ENCODE data around the gene MEI1. TPM values are rescaled to one million over a fixed set of nuclear protein-coding genes. Genes with fewer than 3 reads are reported as not detected.

Gene MEI1
- total RNA-seq, 2 donors from 2014 or later: not detected

DNA sequence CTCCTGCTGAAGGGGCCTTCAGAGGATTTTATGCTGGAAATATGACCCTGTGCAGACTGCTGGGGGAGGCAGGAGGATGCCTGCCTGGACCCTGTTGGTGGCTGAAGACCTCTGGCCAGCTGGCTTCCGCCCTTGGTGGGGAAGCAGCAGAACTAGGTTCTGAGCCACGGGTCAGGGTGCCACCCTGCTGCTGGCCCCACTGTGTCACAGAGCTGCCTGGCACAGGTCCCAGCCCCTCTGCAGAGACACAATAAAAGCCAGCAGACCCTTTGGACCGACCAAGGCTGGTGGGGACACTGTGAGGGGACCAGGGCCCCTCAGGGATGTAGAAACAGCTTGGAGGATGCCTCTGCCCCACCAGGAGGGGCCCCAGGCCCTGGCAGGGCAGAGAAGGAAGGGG, 126.7 kb downstream of the MEI1 start:
- ATAC-seq (no peak), DNase-seq (no peak)
- Histone ChIP-seq H3K4me1 (peaks cover 27% of the 10 kb centered on the region), H3K9me3 (no peaks in the 10 kb centered on the region), H3K27ac (peak overlapping the region; percentile 41 to 60 (median 52)), H3K4me3 (no peak overlapping the region), H3K27me3 (no peaks in the 10 kb centered on the region), H3K36me3 (replicated peaks in 1 of 2; ENCODE audit: insufficient read depth in 1 of 2, low read depth in 2 of 2) (no peaks in the 10 kb centered on the region)
- 60% methylated on average over 3 of the region's 3 CpGs; no CpG with 5 or more reads in 1 of the 2 donors for WGBS, 2 donors
- intact Hi-C loops (cut with DNase I): no loop called here
- TF ChIP-seq, protein P1, sequence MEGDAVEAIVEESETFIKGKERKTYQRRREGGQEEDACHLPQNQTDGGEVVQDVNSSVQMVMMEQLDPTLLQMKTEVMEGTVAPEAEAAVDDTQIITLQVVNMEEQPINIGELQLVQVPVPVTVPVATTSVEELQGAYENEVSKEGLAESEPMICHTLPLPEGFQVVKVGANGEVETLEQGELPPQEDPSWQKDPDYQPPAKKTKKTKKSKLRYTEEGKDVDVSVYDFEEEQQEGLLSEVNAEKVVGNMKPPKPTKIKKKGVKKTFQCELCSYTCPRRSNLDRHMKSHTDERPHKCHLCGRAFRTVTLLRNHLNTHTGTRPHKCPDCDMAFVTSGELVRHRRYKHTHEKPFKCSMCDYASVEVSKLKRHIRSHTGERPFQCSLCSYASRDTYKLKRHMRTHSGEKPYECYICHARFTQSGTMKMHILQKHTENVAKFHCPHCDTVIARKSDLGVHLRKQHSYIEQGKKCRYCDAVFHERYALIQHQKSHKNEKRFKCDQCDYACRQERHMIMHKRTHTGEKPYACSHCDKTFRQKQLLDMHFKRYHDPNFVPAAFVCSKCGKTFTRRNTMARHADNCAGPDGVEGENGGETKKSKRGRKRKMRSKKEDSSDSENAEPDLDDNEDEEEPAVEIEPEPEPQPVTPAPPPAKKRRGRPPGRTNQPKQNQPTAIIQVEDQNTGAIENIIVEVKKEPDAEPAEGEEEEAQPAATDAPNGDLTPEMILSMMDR (IDR thresholded peaks at IDR 0.05): no peak
- TF ChIP-seq POLR2A (IDR thresholded peaks at IDR 0.05): no peak

DNA sequence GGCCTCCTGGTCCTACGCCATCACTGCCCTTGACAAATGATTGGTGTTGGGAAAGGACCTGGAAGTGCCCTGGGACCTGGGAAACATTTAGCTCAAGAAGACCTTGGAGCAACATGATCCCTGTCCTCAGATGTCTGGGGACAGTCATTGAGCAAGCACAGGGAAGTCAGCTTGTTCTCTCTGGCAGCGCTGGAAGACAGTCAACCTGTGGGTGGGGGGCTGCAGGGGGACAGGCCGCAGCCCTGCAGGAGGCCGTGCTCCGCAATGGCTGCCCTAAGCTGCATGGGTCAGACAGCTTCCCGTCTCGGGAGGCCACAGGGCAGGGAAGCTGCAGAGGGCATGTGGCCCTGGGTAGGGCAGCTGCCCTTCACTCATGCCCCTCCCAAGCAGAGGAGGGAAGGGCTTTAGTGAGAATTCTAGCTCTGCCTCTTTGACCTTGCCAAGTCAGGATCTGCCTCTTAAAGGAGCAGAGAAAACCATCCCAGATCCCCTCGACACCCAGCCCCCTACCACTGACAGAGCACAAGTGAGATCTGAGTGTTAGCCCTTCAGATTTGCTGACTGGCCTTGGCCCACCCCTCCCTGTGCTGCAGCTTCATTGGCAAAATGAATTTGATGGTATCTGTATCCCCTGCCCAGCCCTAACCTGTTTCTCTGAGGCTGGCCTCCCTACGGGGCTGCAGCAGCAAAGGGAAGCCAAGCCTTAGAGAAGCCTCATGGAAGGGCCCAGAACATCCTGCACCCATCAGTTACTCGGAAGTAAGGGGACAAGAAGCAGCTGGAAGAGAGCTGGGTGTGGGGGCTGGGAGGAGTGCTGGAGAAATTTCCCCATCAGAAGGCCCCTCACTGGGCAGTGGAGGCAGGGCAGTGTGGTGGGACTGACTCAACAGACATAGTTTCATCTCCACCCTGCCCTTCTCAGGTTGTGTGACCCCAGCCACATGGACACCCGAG, 127.4 kb downstream of the MEI1 start:
- 48 to 64% methylated on average over 4 to 11 of the region's 11 CpGs for WGBS, 2 donors
- intact Hi-C loops (cut with DNase I): no loop called here
- H3K4me3 ChIP-seq: no peak overlapping the region
- ATAC-seq (peak; percentile 51), DNase-seq (peak; percentile 27 to 53 (median 44))
- peak overlapping the region; percentile 41 to 60 (median 52) for H3K27ac ChIP-seq
- H3K9me3 ChIP-seq: no peaks in the 10 kb centered on the region
- TF ChIP-seq, protein P1 (IDR thresholded peaks at IDR 0.05): no peak
- TF ChIP-seq POLR2A (IDR thresholded peaks at IDR 0.05): no peak
- no peaks in the 10 kb centered on the region for H3K27me3 ChIP-seq
- no peaks in the 10 kb centered on the region for H3K36me3 ChIP-seq (replicated peaks in 1 of 2; ENCODE audit: insufficient read depth in 1 of 2, low read depth in 2 of 2)
- H3K4me1 ChIP-seq: peaks cover 33% of the 10 kb centered on the region

DNA sequence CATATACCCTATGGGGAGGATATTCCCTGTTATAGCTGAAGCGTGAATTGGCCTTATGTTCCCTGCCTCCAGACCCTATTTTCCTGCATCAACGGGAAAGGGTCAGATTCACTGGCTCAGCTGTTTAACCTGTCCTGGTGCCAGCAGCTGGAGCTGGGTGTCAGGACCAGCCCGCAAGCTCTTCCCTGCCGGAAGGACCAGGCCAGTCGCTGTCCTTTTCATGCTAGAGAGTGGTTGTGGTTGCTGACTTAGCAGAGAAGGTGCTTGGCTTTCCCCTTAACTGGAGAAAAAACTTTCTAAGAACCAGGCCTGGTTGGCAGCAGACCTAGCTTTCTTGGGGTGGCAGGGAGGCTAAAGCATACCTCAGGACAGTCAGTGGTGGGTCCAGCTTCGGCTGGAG, 128.4 kb downstream of the MEI1 start:
- 83 to 93% methylated on average over 5 to 6 of the region's 6 CpGs for WGBS, 2 donors
- intact Hi-C loops (cut with DNase I): no loop called here

DNA sequence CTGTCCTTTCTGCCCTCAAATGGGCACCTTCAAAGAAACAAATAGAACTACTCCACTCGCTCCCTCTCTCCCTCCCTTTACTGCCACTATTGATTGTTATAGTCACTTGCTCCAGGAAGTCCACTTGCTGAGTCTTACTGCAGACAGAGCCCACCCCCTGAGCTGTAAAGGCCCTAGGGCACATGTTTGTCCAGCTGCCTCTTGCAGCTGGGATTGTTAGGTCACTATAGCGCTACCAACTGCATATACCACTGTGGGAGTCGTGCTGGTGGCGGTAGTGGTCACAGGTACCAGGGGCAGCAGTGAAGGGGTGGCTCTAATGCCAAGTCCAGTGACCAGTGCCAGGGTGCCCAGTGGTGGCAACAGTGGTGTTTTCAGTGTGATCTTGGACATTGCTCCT, 129.2 kb downstream of the MEI1 start:
- peak overlapping the region; percentile 32 to 59 (median 54) for H3K27ac ChIP-seq
- WGBS, 2 donors: 68 to 69% methylated on average over 1 to 4 of the region's 4 CpGs

More for the DNA sequence above, 128.4 kb downstream of the MEI1 start:
- Histone ChIP-seq H3K4me3 (no peak overlapping the region), H3K36me3 (replicated peaks in 1 of 2; ENCODE audit: insufficient read depth in 1 of 2, low read depth in 2 of 2) (no peaks in the 10 kb centered on the region), H3K27me3 (no peaks in the 10 kb centered on the region), H3K4me1 (peaks cover 31% of the 10 kb centered on the region), H3K27ac (peak overlapping the region in 3 of 4 donors; percentile 52 to 59 (median 55)), H3K9me3 (no peaks in the 10 kb centered on the region)
- TF ChIP-seq POLR2A (IDR thresholded peaks at IDR 0.05): no peak
- TF ChIP-seq, protein P1 (IDR thresholded peaks at IDR 0.05): no peak
- no peak for ATAC-seq
- DNase-seq: no peak

More for the DNA sequence above, 129.2 kb downstream of the MEI1 start:
- intact Hi-C loops (cut with DNase I): no loop called here
- Histone ChIP-seq H3K36me3 (replicated peaks in 1 of 2; ENCODE audit: insufficient read depth in 1 of 2, low read depth in 2 of 2) (no peaks in the 10 kb centered on the region), H3K4me1 (peaks cover 24% of the 10 kb centered on the region), H3K4me3 (no peak overlapping the region), H3K9me3 (no peaks in the 10 kb centered on the region), H3K27me3 (no peaks in the 10 kb centered on the region)
- DNase-seq (peak in 3 of 4 donors; percentile 52 to 57 (median 53)), ATAC-seq (no peak)
- TF ChIP-seq, protein P1 (IDR thresholded peaks at IDR 0.05): no peak
- no peak for TF ChIP-seq POLR2A (IDR thresholded peaks at IDR 0.05)
